Adipocyte (in vitro differentiated cells): ENCODE data around the gene DOCK3.
"Not testable (repeated sequence)": the region's sequence is repeated elsewhere in the genome, so short reads cannot be mapped to it uniquely, and the experiment has no call there.

ENCODE experiments used
- DNase-seq: peaks from one replicate; pipeline ENCODE4 v3.0.0-alpha.2; 2015; ENCODE audit warnings: low read depth
- H3K27me3 ChIP-seq: replicated peaks from 2 replicates; pipeline ENCODE4 v1.7.0; 2013; ENCODE audit warnings: mild to moderate bottlenecking, low read length, moderate library complexity; ENCODE audit not compliant: control insufficient read depth, insufficient read depth
- H3K36me3 ChIP-seq: 2 replicates; pipeline ENCODE4 v1.7.0; 2013; ENCODE audit warnings: low read length, mild to moderate bottlenecking, moderate library complexity; ENCODE audit not compliant: control insufficient read depth, insufficient read depth, severe bottlenecking
- H3K4me1 ChIP-seq: 2 replicates; pipeline ENCODE4 v1.7.0; 2013; ENCODE audit warnings: mild to moderate bottlenecking, low read length, moderate library complexity; ENCODE audit not compliant: control insufficient read depth, insufficient read depth
- H3K4me3 ChIP-seq: 2 replicates; pipeline ENCODE4 v1.7.0; 2013; ENCODE audit warnings: mild to moderate bottlenecking, low read length, moderate library complexity
- H3K9ac ChIP-seq: 2 replicates; pipeline ENCODE4 v1.7.0; 2013; ENCODE audit warnings: mild to moderate bottlenecking, low read length, moderate library complexity
- H3K9me3 ChIP-seq: 2 replicates; pipeline ENCODE4 v1.7.0; 2013; ENCODE audit warnings: mild to moderate bottlenecking, low read length, moderate library complexity; ENCODE audit not compliant: control insufficient read depth

The DOCK3 gene

GRCh38 chr3:51123531-51123930 is 448.8 kb downstream of the DOCK3 start:
- H3K4me1 ChIP-seq: no peaks in the 10 kb centered on the region
- DNase-seq: no peak
- H3K9me3 ChIP-seq: peaks cover 9% of the 10 kb centered on the region
- no peaks in the 10 kb centered on the region for H3K27me3 ChIP-seq
- no peak overlapping the region for H3K9ac ChIP-seq
- H3K4me3 ChIP-seq: no peak overlapping the region
- no peaks in the 10 kb centered on the region for H3K36me3 ChIP-seq

GRCh38 chr3:51131607-51132006 is 456.9 kb downstream of the DOCK3 start:
- not testable (repeated sequence) for DNase-seq, H3K36me3 ChIP-seq, H3K9ac ChIP-seq, H3K4me1 ChIP-seq, H3K27me3 ChIP-seq, H3K4me3 ChIP-seq
- peaks cover 23% of the 10 kb centered on the region for H3K9me3 ChIP-seq

- no peak overlapping the region for H3K9ac ChIP-seq
- no peaks in the 10 kb centered on the region for H3K36me3 ChIP-seq
- H3K4me3 ChIP-seq: no peak overlapping the region
- no peaks in the 10 kb centered on the region for H3K4me1 ChIP-seq
- no peaks in the 10 kb centered on the region for H3K27me3 ChIP-seq
- peaks cover 5% of the 10 kb centered on the region for H3K9me3 ChIP-seq
- no peak for DNase-seq
Observed at GRCh38 chr3:51137715-51138114, 463.0 kb downstream of the DOCK3 start.

GRCh38 chr3:51139616-51140015 is 464.9 kb downstream of the DOCK3 start:
- Histone ChIP-seq H3K4me1 (no peaks in the 10 kb centered on the region), H3K9me3 (peaks cover 5% of the 10 kb centered on the region), H3K9ac (no peak overlapping the region), H3K4me3 (no peak overlapping the region), H3K36me3 (no peaks in the 10 kb centered on the region), H3K27me3 (no peaks in the 10 kb centered on the region)
- DNase-seq: no peak

GRCh38 chr3:51141573-51141972 is 466.8 kb downstream of the DOCK3 start:
- DNase-seq: no peak
- no peak overlapping the region for H3K9ac ChIP-seq

DNA sequence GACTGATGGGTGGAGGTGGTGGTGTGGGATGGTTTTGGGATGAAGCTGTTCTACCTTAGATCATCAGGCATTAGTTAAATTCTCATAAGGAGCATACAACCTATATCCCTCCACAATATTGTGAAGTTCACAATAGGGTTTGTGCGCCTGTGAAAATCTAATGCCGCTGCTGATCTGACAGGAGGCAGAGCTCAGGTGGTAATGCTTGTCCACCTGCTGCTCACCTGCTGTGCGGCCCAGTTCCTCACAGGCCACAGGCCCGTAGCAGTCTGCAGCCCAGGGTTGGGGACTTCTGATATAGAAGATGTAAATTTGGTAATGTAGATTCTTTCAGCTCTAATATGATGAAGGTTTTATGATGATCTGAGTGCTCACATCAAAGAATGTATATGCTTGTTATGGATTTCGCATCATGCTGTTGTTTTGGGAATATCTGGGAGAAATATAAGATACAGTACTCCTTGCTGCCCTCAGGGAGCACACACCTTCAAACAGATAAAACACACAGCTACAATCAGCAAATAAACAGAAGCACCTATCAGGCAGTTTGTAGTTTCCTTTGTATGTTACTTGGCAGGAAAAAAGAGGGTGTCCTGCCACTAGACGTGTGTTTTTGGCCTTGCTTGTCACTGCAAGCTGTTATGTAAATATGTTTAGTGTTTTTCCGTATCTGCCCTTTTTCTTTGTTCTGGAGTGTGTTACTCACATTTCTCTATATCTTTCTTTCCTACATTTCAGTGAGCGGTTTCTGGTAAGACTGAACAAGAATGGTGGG is 471.3 kb downstream of the DOCK3 start:
- no peaks in the 10 kb centered on the region for H3K9me3 ChIP-seq
- no peak overlapping the region for H3K9ac ChIP-seq
- no peak overlapping the region for H3K4me3 ChIP-seq
- no peaks in the 10 kb centered on the region for H3K4me1 ChIP-seq
- no peak for DNase-seq
- no peaks in the 10 kb centered on the region for H3K27me3 ChIP-seq
- H3K36me3 ChIP-seq: no peaks in the 10 kb centered on the region

More at GRCh38 chr3:51141573-51141972, 466.8 kb downstream of the DOCK3 start:
- Histone ChIP-seq H3K36me3 (no peaks in the 10 kb centered on the region), H3K4me3 (no peak overlapping the region), H3K9me3 (peaks cover 5% of the 10 kb centered on the region), H3K4me1 (no peaks in the 10 kb centered on the region), H3K27me3 (no peaks in the 10 kb centered on the region)

DNA sequence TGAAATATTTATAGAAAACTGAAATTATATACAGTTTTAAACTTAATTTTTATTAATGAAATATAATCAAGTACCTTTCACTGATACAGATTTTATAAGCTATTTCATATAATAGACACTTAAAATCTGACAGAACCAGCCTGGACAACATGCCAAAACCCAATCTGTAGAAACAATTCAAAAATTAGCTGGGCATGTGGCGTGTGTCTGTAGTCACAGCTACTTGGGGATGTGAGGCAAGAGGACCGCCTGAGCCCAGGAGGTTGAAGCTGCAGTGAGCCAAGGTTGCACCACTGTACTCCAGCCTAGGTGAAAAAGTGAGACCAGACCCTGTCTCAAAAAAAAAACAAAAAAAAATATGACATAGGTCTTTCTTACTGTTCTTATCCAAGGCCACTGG is 472.1 kb downstream of the DOCK3 start:
- no peak for DNase-seq
- Histone ChIP-seq H3K4me1 (no peaks in the 10 kb centered on the region), H3K4me3 (no peak overlapping the region), H3K9me3 (no peaks in the 10 kb centered on the region), H3K27me3 (no peaks in the 10 kb centered on the region), H3K36me3 (no peaks in the 10 kb centered on the region), H3K9ac (no peak overlapping the region)

DNA sequence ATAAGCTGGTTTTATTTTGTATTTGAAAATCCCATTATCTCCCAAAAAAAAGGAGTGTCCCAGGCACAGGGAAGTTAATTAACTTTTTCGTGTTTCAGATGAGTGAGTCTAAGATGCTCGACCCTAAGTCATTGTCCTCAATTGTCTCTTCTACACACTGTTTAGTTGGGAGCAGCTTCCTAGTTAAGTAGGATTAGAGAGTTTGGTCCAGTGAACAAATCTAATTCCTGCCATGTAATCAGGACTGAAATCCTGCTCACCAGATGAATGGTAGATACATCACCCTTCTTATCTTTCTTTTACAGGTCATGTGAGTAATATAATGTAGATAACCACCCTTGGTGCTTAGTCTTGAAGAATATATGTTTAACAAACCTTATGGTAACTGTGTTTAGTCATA is 481.4 kb downstream of the DOCK3 start:
- Histone ChIP-seq H3K27me3 (no peaks in the 10 kb centered on the region), H3K4me1 (no peaks in the 10 kb centered on the region), H3K4me3 (no peak overlapping the region), H3K9ac (no peak overlapping the region), H3K9me3 (no peaks in the 10 kb centered on the region), H3K36me3 (no peaks in the 10 kb centered on the region)
- no peak for DNase-seq

DNA sequence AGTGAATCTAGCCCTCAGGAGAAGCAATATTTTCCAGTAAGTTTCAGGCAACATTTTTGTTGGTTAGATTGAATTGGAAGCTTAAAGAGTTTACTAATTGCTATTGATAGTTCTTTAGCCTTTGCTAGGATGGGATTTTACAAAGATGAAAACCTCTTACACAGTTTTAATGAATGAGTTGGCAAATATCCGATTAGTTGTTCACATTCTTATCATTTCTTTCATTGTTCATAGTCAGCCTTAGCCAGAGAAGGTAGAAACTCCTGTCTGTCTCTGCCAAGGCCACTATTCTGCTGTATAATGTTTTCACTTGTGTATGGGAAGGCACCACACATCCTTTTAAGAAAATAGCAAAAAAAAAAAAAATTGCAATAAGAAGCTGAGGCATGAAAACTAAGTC is 488.3 kb downstream of the DOCK3 start:
- H3K36me3 ChIP-seq: no peaks in the 10 kb centered on the region
- no peak overlapping the region for H3K9ac ChIP-seq
- peaks cover 7% of the 10 kb centered on the region for H3K4me1 ChIP-seq
- DNase-seq: no peak
- H3K9me3 ChIP-seq: no peaks in the 10 kb centered on the region
- H3K27me3 ChIP-seq: no peaks in the 10 kb centered on the region
- H3K4me3 ChIP-seq: no peak overlapping the region

DNA sequence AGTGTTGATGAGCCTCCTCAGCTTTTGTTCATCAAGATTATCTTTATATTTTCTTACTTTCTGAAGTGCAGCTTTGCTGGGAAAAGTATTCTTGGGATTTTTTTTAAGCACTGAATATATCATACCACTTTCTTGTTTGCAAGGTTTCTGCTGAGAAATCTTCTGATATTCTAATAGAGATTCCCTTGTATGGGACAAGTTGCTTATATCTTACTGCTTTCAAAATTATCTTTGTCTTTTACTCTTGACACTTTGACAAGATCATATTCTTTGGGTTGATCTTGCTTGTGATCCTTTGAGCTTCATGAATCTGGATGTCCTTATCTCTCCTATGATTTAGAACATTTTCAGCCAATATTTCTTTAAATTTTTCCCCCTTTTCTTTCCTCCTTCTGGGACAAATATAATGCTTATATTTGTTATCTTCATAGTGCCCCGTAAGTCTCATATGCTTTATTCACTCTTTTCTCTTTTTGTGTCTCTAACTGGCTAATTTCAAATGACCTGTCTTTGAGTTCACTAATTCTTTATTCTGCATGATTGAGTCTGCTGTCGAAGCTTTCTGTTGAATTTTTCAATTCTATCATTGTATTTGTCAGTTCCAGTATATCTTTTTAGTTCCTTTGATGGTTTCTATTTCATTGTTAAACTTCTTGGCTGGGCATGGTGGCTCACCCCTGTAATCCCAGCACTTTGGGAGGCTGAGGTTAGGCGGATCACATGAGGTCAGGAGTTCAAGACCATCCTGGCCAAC is 499.0 kb downstream of the DOCK3 start:
- peaks cover 19% of the 10 kb centered on the region for H3K9me3 ChIP-seq
- no peaks in the 10 kb centered on the region for H3K36me3 ChIP-seq
- DNase-seq: no peak
- H3K4me3 ChIP-seq: peak overlapping the region; percentile 33
- H3K9ac ChIP-seq: no peak overlapping the region
- H3K27me3 ChIP-seq: no peaks in the 10 kb centered on the region
- H3K4me1 ChIP-seq: no peaks in the 10 kb centered on the region

- DNase-seq: no peak
- Histone ChIP-seq H3K4me3 (no peak overlapping the region), H3K4me1 (no peaks in the 10 kb centered on the region), H3K27me3 (no peaks in the 10 kb centered on the region), H3K9me3 (peaks cover 19% of the 10 kb centered on the region), H3K9ac (no peak overlapping the region), H3K36me3 (no peaks in the 10 kb centered on the region)
Observed at GRCh38 chr3:51176923-51177322, 502.2 kb downstream of the DOCK3 start.
